Neural progenitor cell (in vitro differentiated cells): ENCODE results near the gene NOXA1. TPM values are rescaled to one million over a fixed set of nuclear protein-coding genes. Genes with fewer than 3 reads are reported as not detected.
A peak's percentile ranks its signal among the peaks of the same experiment; 100 is the strongest.

Experiments
- DNase-seq: peaks from one replicate; pipeline ENCODE4 v3.0.0-alpha.2; 2016; ENCODE audit warnings: low spot score
- H2AFZ ChIP-seq: fragments of 200-600 bp; sonication (generic); replicated peaks from 2 replicates; pipeline ENCODE4 v1.6.1; 2016; ENCODE audit warnings: antibody characterized with exemption
- H3F3A ChIP-seq: fragments of 200-600 bp; sonication (generic); 2 replicates; pipeline ENCODE4 v1.6.1; 2016; ENCODE audit warnings: antibody characterized with exemption, low read depth
- H3K27ac ChIP-seq: fragments of 200-600 bp; sonication (generic); 2 replicates; pipeline ENCODE4 v1.5.1; 2016; ENCODE audit warnings: mild to moderate bottlenecking
- H3K27me3 ChIP-seq: fragments of 200-600 bp; sonication (generic); 2 replicates; pipeline ENCODE4 v1.6.1; 2016; ENCODE audit warnings: mild to moderate bottlenecking, moderate library complexity
- H3K36me3 ChIP-seq: fragments of 200-600 bp; sonication (generic); 2 replicates; pipeline ENCODE4 v1.5.1; 2016
- H3K4me1 ChIP-seq: fragments of 200-600 bp; sonication (generic); 2 replicates; pipeline ENCODE4 v1.6.1; 2016; ENCODE audit warnings: mixed run types
- H3K4me2 ChIP-seq: fragments of 200-600 bp; sonication (generic); 2 replicates; pipeline ENCODE4 v1.6.1; 2016
- H3K4me3 ChIP-seq: fragments of 200-600 bp; sonication (generic); 2 replicates; pipeline ENCODE4 v1.5.1; 2016
- H3K79me2 ChIP-seq: fragments of 200-600 bp; sonication (generic); 2 replicates; pipeline ENCODE4 v1.6.1; 2016; ENCODE audit warnings: low read depth
- H3K9ac ChIP-seq: fragments of 200-600 bp; sonication (generic); 2 replicates; pipeline ENCODE4 v1.6.1; 2016
- H3K9me3 ChIP-seq: fragments of 200-600 bp; sonication (generic); 2 replicates; pipeline ENCODE4 v1.5.1; 2016; ENCODE audit warnings: low read depth
- H4K20me1 ChIP-seq: fragments of 200-600 bp; sonication (generic); 2 replicates; pipeline ENCODE4 v1.6.1; 2016; ENCODE audit warnings: low read depth
- H3K27ac Mint-ChIP-seq: 3 replicates; pipeline ENCODE4 v1.8.0; 2021; ENCODE audit warnings: mixed read lengths
- H3K27me3 Mint-ChIP-seq: 2 replicates; pipeline ENCODE4 v1.8.0; 2022; ENCODE audit warnings: low read depth, mild to moderate bottlenecking, inconsistent platforms, moderate library complexity, mixed read lengths; ENCODE audit not compliant: insufficient read depth
- H3K36me3 Mint-ChIP-seq: 3 replicates; pipeline ENCODE4 v1.8.0; 2021; ENCODE audit warnings: mixed read lengths
- H3K4me1 Mint-ChIP-seq: 3 replicates; pipeline ENCODE4 v1.8.0; 2021; ENCODE audit warnings: mixed read lengths
- H3K4me3 Mint-ChIP-seq: 3 replicates; pipeline ENCODE4 v1.8.0; 2021; ENCODE audit warnings: mild to moderate bottlenecking, moderate library complexity, mixed read lengths
- H3K9me3 Mint-ChIP-seq: 3 replicates; pipeline ENCODE4 v1.8.0; 2020; ENCODE audit warnings: mixed read lengths
- EZH2 ChIP-seq: fragments of 200-600 bp; sonication (generic); IDR thresholded peaks from 2 replicates; pipeline ENCODE4 v1.6.1; 2017; ENCODE audit warnings: antibody characterized with exemption, mild to moderate bottlenecking, moderate library complexity
- EZH2phosphoT487 ChIP-seq: fragments of 200-600 bp; sonication (generic); IDR thresholded peaks from 2 replicates; pipeline ENCODE4 v1.6.1; 2017; ENCODE audit warnings: antibody characterized with exemption
- total RNA-seq: library from RNA; depleted of rRNA; stranded (reverse); fragments of >200 nt; gene quantifications from 2 replicates; pipeline ENCODE4 v1.2.3, GENCODE V29; 2015; ENCODE audit warnings: low replicate concordance
- TF ChIP-seq, protein P1 (sequence below): fragments of 200-600 bp; sonication (generic); IDR thresholded peaks from 2 replicates; pipeline ENCODE4 v1.5.1; 2017; ENCODE audit warnings: antibody characterized with exemption, mild to moderate bottlenecking

The NOXA1 gene
- total RNA-seq, 1 donor from 2014 or later, result 0.39 TPM

DNA sequence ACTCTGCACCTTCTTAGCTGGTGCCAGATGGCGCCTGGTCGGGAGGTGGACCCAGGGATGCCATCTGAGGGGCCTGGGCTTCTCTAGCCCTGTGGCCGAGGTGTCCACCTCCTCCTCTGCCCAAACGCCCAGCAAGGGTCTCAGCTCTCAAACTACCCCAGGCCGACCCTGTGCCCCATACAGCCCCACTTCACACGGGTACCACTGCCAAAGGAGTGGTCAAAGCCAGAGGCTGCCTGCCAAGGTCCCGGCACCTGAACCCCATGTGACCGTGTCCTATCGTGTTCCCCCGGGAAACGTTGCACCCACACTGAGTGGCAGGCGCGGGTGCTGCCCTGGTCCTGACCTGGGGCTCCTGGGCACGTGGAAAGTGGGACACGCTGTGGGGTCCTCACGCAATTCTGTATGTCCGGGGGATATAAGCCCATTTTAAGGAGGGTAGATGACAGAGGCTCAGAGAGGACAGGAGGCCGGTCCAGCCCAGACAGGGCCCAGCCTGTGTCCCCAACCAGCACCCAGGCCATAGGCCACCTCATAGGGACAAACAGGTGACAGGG, 16.0 kb downstream of the NOXA1 start:
- no peak for TF ChIP-seq EZH2
- TF ChIP-seq EZH2phosphoT487, result no peak
- TF ChIP-seq, protein P1, sequence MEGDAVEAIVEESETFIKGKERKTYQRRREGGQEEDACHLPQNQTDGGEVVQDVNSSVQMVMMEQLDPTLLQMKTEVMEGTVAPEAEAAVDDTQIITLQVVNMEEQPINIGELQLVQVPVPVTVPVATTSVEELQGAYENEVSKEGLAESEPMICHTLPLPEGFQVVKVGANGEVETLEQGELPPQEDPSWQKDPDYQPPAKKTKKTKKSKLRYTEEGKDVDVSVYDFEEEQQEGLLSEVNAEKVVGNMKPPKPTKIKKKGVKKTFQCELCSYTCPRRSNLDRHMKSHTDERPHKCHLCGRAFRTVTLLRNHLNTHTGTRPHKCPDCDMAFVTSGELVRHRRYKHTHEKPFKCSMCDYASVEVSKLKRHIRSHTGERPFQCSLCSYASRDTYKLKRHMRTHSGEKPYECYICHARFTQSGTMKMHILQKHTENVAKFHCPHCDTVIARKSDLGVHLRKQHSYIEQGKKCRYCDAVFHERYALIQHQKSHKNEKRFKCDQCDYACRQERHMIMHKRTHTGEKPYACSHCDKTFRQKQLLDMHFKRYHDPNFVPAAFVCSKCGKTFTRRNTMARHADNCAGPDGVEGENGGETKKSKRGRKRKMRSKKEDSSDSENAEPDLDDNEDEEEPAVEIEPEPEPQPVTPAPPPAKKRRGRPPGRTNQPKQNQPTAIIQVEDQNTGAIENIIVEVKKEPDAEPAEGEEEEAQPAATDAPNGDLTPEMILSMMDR, result no peak
- Histone ChIP-seq H3K4me2 (no peak overlapping the region), H3K4me1 (no peaks in the 10 kb centered on the region), H3K27ac (no peak overlapping the region), H3K36me3 (no peaks in the 10 kb centered on the region), H3F3A (peaks cover 8% of the 10 kb centered on the region), H3K9me3 (no peaks in the 10 kb centered on the region), H3K4me3 (no peak overlapping the region), H2AFZ (no peak overlapping the region), H4K20me1 (no peaks in the 10 kb centered on the region), H3K27me3 (peaks cover 30% of the 10 kb centered on the region), H3K9ac (no peak overlapping the region), H3K79me2 (no peaks in the 10 kb centered on the region)
- Mint-ChIP-seq H3K27ac (no peak overlapping the region), H3K4me3 (peak overlapping the region; percentile 63), H3K9me3 (no peaks in the 10 kb centered on the region), H3K4me1 (peaks cover 2% of the 10 kb centered on the region), H3K36me3 (no peaks in the 10 kb centered on the region), H3K27me3 (peaks cover 2% of the 10 kb centered on the region)
- no peak for DNase-seq

DNA sequence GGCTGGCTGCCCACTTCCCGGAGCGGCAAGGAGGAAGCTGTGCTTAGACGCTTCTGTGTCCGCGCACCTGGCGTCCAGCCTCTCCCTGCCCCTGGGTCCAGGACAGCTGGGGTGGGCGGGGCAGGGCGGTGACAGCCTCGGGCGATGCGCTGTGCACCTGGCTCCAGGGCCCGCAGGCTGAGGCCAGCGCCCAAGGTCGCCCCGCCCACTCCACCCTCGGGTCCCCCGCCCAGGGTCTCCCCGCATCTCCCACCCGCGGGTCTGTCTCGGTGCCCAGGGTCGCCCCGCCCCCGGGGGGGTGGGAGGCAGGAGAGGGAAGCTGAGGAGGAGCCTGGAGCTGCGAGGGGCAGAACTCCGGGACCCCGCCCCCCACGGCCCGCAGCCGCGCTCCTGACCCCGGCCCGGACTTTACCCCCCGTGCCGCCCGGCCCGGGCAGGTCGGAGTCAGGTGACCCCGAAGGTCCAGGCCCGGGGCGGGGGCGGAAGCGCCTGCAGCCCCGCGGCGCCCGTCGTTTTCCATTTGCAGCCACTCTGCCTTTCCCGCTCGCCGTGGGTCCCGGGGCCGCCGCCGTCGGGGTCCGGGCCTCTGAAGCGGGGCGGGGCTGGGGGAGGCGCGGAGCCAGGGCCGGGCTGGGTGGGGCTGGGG, 18.2 kb downstream of the NOXA1 start, which contains the start of gene ENTPD8:
ENTPD8 (minus strand) TSS at position 69 of the 646 bp plus-strand sequence. CDS start 3,072 bp downstream, outside the sequence.
- H3K27ac Mint-ChIP-seq, result no peak within 1 kb of the TSS
- H3K27ac ChIP-seq, result no peak within 1 kb of the TSS
- H3F3A ChIP-seq, result peaks cover 20% of the 10 kb centered on the region
- H3K4me3 Mint-ChIP-seq, result peak within 1 kb of the TSS; percentile 83
- H3K4me1 ChIP-seq, result no peaks in the 10 kb centered on the region
- DNase-seq, result peak; percentile 87
- peaks cover 16% of the 10 kb centered on the region for H3K4me1 Mint-ChIP-seq
- H3K79me2 ChIP-seq, result no peaks in the 10 kb centered on the region
- H3K4me3 ChIP-seq, result peak within 1 kb of the TSS; percentile 60
- peak within 1 kb of the TSS; percentile 89 for H3K4me2 ChIP-seq
- no peaks in the 10 kb centered on the region for H4K20me1 ChIP-seq
- no peaks in the 10 kb centered on the region for H3K36me3 Mint-ChIP-seq
- no peaks in the 10 kb centered on the region for H3K9me3 ChIP-seq
- H2AFZ ChIP-seq, result no peak within 1 kb of the TSS
- TF ChIP-seq EZH2, result no peak
- no peak for TF ChIP-seq EZH2phosphoT487
- TF ChIP-seq, protein P1, result no peak
- H3K9me3 Mint-ChIP-seq, result no peaks in the 10 kb centered on the region
- H3K27me3 ChIP-seq, result peaks cover 30% of the 10 kb centered on the region
- no peak within 1 kb of the TSS for H3K9ac ChIP-seq
- H3K36me3 ChIP-seq, result no peaks in the 10 kb centered on the region
- H3K27me3 Mint-ChIP-seq, result peaks cover 11% of the 10 kb centered on the region

DNA sequence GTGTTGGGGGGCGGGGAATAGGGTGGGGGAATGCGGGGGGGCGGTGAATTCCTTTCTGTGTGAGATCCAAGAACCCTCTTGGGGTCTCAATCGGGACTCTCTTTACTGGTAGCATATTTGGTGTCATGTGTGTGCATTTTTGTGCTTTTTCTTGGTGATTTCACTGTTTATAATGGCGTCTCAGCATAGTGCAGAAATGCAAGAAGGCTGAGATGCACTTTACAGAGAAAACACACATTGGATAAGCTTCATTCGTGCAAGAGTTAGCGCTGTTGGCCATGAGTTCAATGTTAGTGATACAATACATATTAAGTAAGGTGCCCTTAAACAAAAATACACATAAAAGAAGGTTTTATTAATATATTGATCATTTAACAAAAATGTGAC, 18.7 kb downstream of the NOXA1 start:
- H3K4me3 ChIP-seq, result peak overlapping the region; percentile 60

More for the DNA sequence above, 18.7 kb downstream of the NOXA1 start:
- Histone ChIP-seq H3K4me1 (no peaks in the 10 kb centered on the region), H3F3A (peaks cover 21% of the 10 kb centered on the region), H4K20me1 (no peaks in the 10 kb centered on the region), H3K9me3 (no peaks in the 10 kb centered on the region), H2AFZ (no peak overlapping the region), H3K4me2 (peak overlapping the region; percentile 89), H3K27ac (no peak overlapping the region), H3K9ac (no peak overlapping the region), H3K27me3 (peaks cover 30% of the 10 kb centered on the region), H3K79me2 (no peaks in the 10 kb centered on the region), H3K36me3 (no peaks in the 10 kb centered on the region)
- Mint-ChIP-seq H3K4me3 (peak overlapping the region; percentile 83), H3K9me3 (no peaks in the 10 kb centered on the region), H3K27ac (no peak overlapping the region), H3K27me3 (peaks cover 11% of the 10 kb centered on the region), H3K4me1 (peaks cover 21% of the 10 kb centered on the region), H3K36me3 (no peaks in the 10 kb centered on the region)
- TF ChIP-seq, protein P1, result no peak
- no peak for TF ChIP-seq EZH2phosphoT487
- no peak for TF ChIP-seq EZH2
- no peak for DNase-seq
